Cortex of kidney (tissue), 1 donor: ENCODE measurements around the gene MTMR12.

Experiments
- DNase-seq: peaks from one replicate; lab custom pipeline; 2025; lab: John Stamatoyannopoulos, UW

MTMR12 gene

DNA sequence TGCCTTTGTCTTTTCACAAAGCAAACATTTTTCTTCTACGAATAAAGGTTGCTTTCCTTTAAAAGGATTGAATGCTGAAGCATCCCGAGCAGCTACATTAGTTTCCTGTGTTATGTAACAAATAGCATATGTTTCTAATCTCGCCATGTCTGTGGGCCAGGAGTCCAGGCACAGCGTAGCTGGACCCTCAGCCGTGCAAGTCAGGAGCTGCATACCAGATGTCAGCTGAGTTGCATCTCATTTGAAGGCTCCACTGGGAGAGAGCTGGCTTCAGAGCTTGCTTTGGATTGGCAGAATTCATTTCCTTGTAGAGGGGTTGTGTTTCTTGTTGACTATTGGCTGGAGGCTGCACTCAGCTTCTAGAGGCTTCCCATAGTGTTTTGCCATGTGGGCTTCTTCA, 122.6 kb downstream of the MTMR12 start:
- no peak for DNase-seq

DNA sequence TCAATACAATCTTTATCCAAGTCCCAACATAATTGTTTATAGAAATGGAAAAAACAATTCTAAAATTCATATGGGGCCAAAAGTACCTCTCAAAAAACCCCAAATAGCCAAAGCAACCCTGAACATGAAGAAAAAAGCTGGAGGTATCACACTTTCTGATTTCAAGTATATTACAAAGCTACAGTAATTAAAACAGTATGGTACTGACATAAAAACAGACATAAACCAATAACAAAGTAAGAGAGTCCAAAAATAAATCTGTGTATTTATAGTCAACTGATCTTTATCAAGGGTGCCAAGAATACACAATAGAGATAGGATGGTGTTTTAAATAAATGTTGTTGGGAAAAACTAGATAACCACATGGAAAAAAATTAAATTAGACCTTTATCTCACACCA, 125.1 kb downstream of the MTMR12 start:
- no peak for DNase-seq

DNA sequence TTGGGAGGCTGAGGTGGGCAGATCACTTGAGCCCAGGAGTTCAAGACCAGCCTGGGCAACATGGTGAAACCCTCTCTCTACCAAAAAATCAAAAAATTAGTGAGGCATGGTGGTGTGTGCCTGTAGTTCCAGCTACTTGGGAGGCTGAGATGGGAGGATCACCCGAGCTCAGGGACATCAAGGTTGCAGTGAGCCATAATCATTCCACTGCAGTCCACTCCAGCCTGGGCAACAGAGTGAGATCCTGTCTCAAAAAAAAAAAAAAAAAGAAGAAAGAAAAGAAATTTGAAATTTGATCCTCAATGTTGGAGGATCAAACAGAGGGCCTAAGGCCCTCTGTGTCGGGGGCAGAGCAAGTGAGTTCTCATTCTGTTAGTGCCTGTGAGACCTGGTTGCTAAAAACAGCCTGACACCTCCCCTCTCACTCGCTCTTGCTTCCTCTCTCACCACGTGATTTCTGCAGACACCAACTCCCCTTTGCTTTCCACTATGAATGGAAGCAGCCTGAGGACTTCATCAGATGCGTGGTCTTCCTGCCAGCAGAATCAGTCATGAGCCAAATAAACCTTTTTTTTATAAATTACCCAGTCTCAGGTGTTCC, 130.2 kb downstream of the MTMR12 start:
- DNase-seq = no peak
